22Rv1 (cell line): Measurements from ENCODE around the gene ADAP1.

Experiments
- ZFX ChIP-seq: fragments of 450-650 bp; IDR thresholded peaks from 2 replicates; pipeline ENCODE4 v1.6.1; 2017; ENCODE audit warnings: antibody characterized with exemption, borderline replicate concordance
- TF ChIP-seq, protein P1 (sequence below): fragments of 450-650 bp; IDR thresholded peaks from 2 replicates; pipeline ENCODE4 v1.5.1; 2017; ENCODE audit warnings: mild to moderate bottlenecking

GRCh38 chr7:962401-963081 lies 8.1 kb upstream of the ADAP1 start:
- TF ChIP-seq, protein P1, sequence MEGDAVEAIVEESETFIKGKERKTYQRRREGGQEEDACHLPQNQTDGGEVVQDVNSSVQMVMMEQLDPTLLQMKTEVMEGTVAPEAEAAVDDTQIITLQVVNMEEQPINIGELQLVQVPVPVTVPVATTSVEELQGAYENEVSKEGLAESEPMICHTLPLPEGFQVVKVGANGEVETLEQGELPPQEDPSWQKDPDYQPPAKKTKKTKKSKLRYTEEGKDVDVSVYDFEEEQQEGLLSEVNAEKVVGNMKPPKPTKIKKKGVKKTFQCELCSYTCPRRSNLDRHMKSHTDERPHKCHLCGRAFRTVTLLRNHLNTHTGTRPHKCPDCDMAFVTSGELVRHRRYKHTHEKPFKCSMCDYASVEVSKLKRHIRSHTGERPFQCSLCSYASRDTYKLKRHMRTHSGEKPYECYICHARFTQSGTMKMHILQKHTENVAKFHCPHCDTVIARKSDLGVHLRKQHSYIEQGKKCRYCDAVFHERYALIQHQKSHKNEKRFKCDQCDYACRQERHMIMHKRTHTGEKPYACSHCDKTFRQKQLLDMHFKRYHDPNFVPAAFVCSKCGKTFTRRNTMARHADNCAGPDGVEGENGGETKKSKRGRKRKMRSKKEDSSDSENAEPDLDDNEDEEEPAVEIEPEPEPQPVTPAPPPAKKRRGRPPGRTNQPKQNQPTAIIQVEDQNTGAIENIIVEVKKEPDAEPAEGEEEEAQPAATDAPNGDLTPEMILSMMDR, result no peak
- TF ChIP-seq ZFX, result no peak
